ENCODE data around the gene IFNA6. TPM values are rescaled to one million over a fixed set of nuclear protein-coding genes. Genes with fewer than 3 reads are reported as not detected.

Gene IFNA6
- total RNA-seq, 8 experiments from 2014 or later = 0.43 TPM; not detected in 7

- ATAC-seq (replicated peaks in 6 of 8) = peak; percentile 71 to 89 (median 77)
- H3K4me3 ChIP-seq = no peak overlapping the region
- in situ Hi-C loops (cut with MboI; ENCODE audit: low pct_unique_long_range_greater_than_20kb in 2 of 9, low sequenced_read_pairs in 9 of 9, unreplicated experiment in 9 of 9) = loop anchor here in 7 of 9 experiments (10.0 to 25.0 kb wide), 3 partner anchors 63 to 469 kb away; partner anchors contain the start of gene IFNA8 (in 1 of the 7)
- H3K27ac ChIP-seq = no peak overlapping the region
- 2 to 29% (median 14%) methylated on average over 3 to 7 of the region's 7 CpGs for WGBS, 10 experiments
- peaks cover 3 to 4% of the 10 kb centered on the region in 2 donors for H3K4me1 ChIP-seq (replicated peaks in 1 of 2)
Observed at GRCh38 chr9:21317956-21318923, 32.4 kb downstream of the IFNA6 start.

GRCh38 chr9:21316860-21317259, 33.8 kb downstream of the IFNA6 start:
- 0 to 67% (median 20%) methylated on average over 1 to 3 of the region's 3 CpGs; no CpG with 5 or more reads in 1 of the 10 experiments for WGBS, 10 experiments
- Histone ChIP-seq H3K27ac (no peak overlapping the region), H3K4me3 (no peak overlapping the region), H3K4me1 (replicated peaks in 1 of 2) (peaks cover 3 to 4% of the 10 kb centered on the region in 2 donors)
- peak in 2 of 8 experiments; percentile 27 to 39 for ATAC-seq (replicated peaks in 6 of 8)
- in situ Hi-C loops (cut with MboI; ENCODE audit: low pct_unique_long_range_greater_than_20kb in 2 of 9, low sequenced_read_pairs in 9 of 9, unreplicated experiment in 9 of 9) = loop anchor here in 7 of 9 experiments (10.0 to 25.0 kb wide), 3 partner anchors 62 to 470 kb away; partner anchors contain the start of gene IFNA8 (in 1 of the 7)

GRCh38 chr9:21316032-21316842, 34.5 kb downstream of the IFNA6 start:
- Histone ChIP-seq H3K27ac (no peak overlapping the region), H3K4me3 (no peak overlapping the region), H3K4me1 (replicated peaks in 1 of 2) (peaks cover 3 to 4% of the 10 kb centered on the region in 2 donors)
- WGBS, 10 experiments = 24 to 91% (median 55%) methylated on average over 1 to 7 of the region's 8 CpGs
- in situ Hi-C loops (cut with MboI; ENCODE audit: low pct_unique_long_range_greater_than_20kb in 2 of 9, low sequenced_read_pairs in 9 of 9, unreplicated experiment in 9 of 9) = loop anchor here in 7 of 9 experiments (10.0 to 25.0 kb wide), 3 partner anchors 61 to 471 kb away; partner anchors contain the start of gene IFNA8 (in 1 of the 7)
- peak in 2 of 8 experiments; percentile 33 for ATAC-seq (replicated peaks in 6 of 8)

- Histone ChIP-seq H3K4me3 (no peak overlapping the region), H3K27ac (no peak overlapping the region), H3K4me1 (replicated peaks in 1 of 2) (peaks cover 0 to 4% of the 10 kb centered on the region in 2 donors)
- WGBS, 10 experiments = 5 to 100% (median 93%) methylated on average over 1 to 2 of the region's 2 CpGs; no CpG with 5 or more reads in 1 of the 10 experiments
- in situ Hi-C loops (cut with MboI; ENCODE audit: low pct_unique_long_range_greater_than_20kb in 2 of 9, low sequenced_read_pairs in 9 of 9, unreplicated experiment in 9 of 9) = loop anchor here in 7 of 9 experiments (10.0 to 25.0 kb wide), 3 partner anchors 59 to 473 kb away; partner anchors contain the start of gene IFNA8 (in 1 of the 7)
- no peak for ATAC-seq (replicated peaks in 6 of 8)
Observed at GRCh38 chr9:21314152-21314551, 36.5 kb downstream of the IFNA6 start.

- WGBS, 10 experiments = 29 to 100% (median 83%) methylated on average over 1 of the region's 1 CpG; no CpG with 5 or more reads in 3 of the 10 experiments
- no peaks in the 10 kb centered on the region for H3K4me1 ChIP-seq (replicated peaks in 1 of 2)
- no peak overlapping the region for H3K27ac ChIP-seq
- in situ Hi-C loops (cut with MboI; ENCODE audit: low pct_unique_long_range_greater_than_20kb in 2 of 9, low sequenced_read_pairs in 9 of 9, unreplicated experiment in 9 of 9) = loop anchor here in 7 of 9 experiments (10.0 to 25.0 kb wide), 3 partner anchors 57 to 475 kb away; partner anchors contain the start of gene IFNA8 (in 1 of the 7)
- H3K4me3 ChIP-seq = no peak overlapping the region
- peak in 5 of 8 experiments; percentile 50 to 92 (median 67) for ATAC-seq (replicated peaks in 6 of 8)
Observed at GRCh38 chr9:21311889-21312288, 38.8 kb downstream of the IFNA6 start.

GRCh38 chr9:21305213-21305612, 45.5 kb downstream of the IFNA6 start, which contains the start of gene IFNA5:
TSS of gene IFNA5 (minus strand) at chr9:21305313. CDS start at chr9:21305256, 57 bp downstream.
- ATAC-seq (replicated peaks in 6 of 8) = no peak
- Histone ChIP-seq H3K4me1 (replicated peaks in 1 of 2) (no peaks in the 10 kb centered on the region), H3K4me3 (no peak within 1 kb of the TSS), H3K27ac (no peak within 1 kb of the TSS)
- 60 to 100% (median 86%) methylated on average over 1 to 2 of the region's 2 CpGs for WGBS, 10 experiments
- in situ Hi-C loops (cut with MboI; ENCODE audit: low pct_unique_long_range_greater_than_20kb in 2 of 9, low sequenced_read_pairs in 9 of 9, unreplicated experiment in 9 of 9) = loop anchor here in 6 of 9 experiments (25.0 kb wide), 2 partner anchors 107 to 482 kb away; partner anchors contain the start of gene IFNA8 (in 1 of the 6)

Other genes with a start within 250 kb of the IFNA6 start
- gene IFNW1, start 209.1 kb downstream of the IFNA6 start, total RNA-seq = under 1 TPM in 3 of 8 experiments, not detected in 5; 0.05 to 0.29 (median 0.13) TPM
- gene IFNA21, start 184.2 kb downstream of the IFNA6 start, total RNA-seq = under 1 TPM in 2 of 8 experiments, not detected in 6; 0.25 to 0.45 TPM
- under 1 TPM in 1 of 8 experiments, not detected in 7; 0.71 TPM for gene IFNA4, start 163.3 kb downstream of the IFNA6 start, total RNA-seq
- under 1 TPM in 2 of 8 experiments, not detected in 6; 0.32 to 0.52 TPM for gene IFNA7, start 148.7 kb downstream of the IFNA6 start, total RNA-seq
- gene IFNA10, start 143.7 kb downstream of the IFNA6 start, total RNA-seq = under 1 TPM in 2 of 8 experiments, not detected in 6; 0.23 to 0.57 TPM
- under 1 TPM in 2 of 8 experiments, not detected in 6; 0.21 to 0.36 TPM for gene IFNA16, start 133.6 kb downstream of the IFNA6 start, total RNA-seq
- under 1 TPM in 2 of 8 experiments, not detected in 6; 0.23 to 0.38 TPM for gene IFNA17, start 122.7 kb downstream of the IFNA6 start, total RNA-seq
- gene IFNA14, start 110.9 kb downstream of the IFNA6 start, total RNA-seq = under 1 TPM in 1 of 8 experiments, not detected in 7; 0.28 TPM
- gene IFNA5, start 45.6 kb downstream of the IFNA6 start, total RNA-seq = not detected
- 10 to 100 TPM; 25.6 to 44.6 (median 36.9) TPM for gene KLHL9, start 15.5 kb downstream of the IFNA6 start, total RNA-seq
- under 1 TPM in 2 of 8 experiments, not detected in 6; 0.23 to 0.24 TPM for gene IFNA13, start 17.2 kb upstream of the IFNA6 start, total RNA-seq
- gene IFNA2, start 34.5 kb upstream of the IFNA6 start, total RNA-seq = under 1 TPM in 1 of 8 experiments, not detected in 7; 0.33 TPM
- not detected for gene IFNA8, start 58.2 kb upstream of the IFNA6 start, total RNA-seq
- gene IFNA1, start 89.6 kb upstream of the IFNA6 start, total RNA-seq = under 1 TPM in 1 of 8 experiments, not detected in 7; 0.67 TPM
- 1 to 10 TPM in 1 of 8 experiments, not detected in 7; 1.2 TPM for gene IFNE, start 131.4 kb upstream of the IFNA6 start, total RNA-seq

Data from motor neuron (in vitro differentiated cells).